NCI-H2227 treated with DMSO at 0.1 percent for 48 hours (cell line): ENCODE results near the gene MEN1.
"Not testable (repeated sequence)": the region's sequence is repeated elsewhere in the genome, so short reads cannot be mapped to it uniquely, and the experiment has no call there.

Experiments used
- DNase-seq: peaks from one replicate; lab custom pipeline; 2025; lab: John Stamatoyannopoulos, UW

Gene MEN1

GRCh38 chr11:64832467-64833197 lies 22.3 kb upstream of the MEN1 start:
- no peak for DNase-seq

- DNase-seq: peak; percentile 16
Measured at GRCh38 chr11:64831411-64831891, 21.1 kb upstream of the MEN1 start.

- no peak for DNase-seq
Measured at GRCh38 chr11:64829536-64830251, 19.3 kb upstream of the MEN1 start.

- DNase-seq: no peak
Measured at GRCh38 chr11:64827451-64827839, 17.1 kb upstream of the MEN1 start.

GRCh38 chr11:64826578-64827450 lies 16.5 kb upstream of the MEN1 start:
- no peak for DNase-seq

GRCh38 chr11:64826062-64826461 lies 15.7 kb upstream of the MEN1 start:
- no peak for DNase-seq

GRCh38 chr11:64823568-64824119 lies 13.3 kb upstream of the MEN1 start:
- no peak for DNase-seq

GRCh38 chr11:64817476-64817875 lies 7.1 kb upstream of the MEN1 start:
- DNase-seq: no peak

- not testable (repeated sequence) for DNase-seq
Measured at GRCh38 chr11:64815433-64815832, 5.1 kb upstream of the MEN1 start.

GRCh38 chr11:64814712-64815187 lies 4.4 kb upstream of the MEN1 start:
- no peak for DNase-seq

- DNase-seq: no peak
Measured at GRCh38 chr11:64813826-64814225, 3.5 kb upstream of the MEN1 start.

- no peak for DNase-seq
Measured at GRCh38 chr11:64810891-64811272, 531 bp upstream of the MEN1 start.

GRCh38 chr11:64809781-64810241 lies 540 bp downstream of the MEN1 start:
- DNase-seq: no peak

GRCh38 chr11:64805481-64805880 lies 4.9 kb downstream of the MEN1 start:
- no peak for DNase-seq

GRCh38 chr11:64804346-64805210 lies 5.8 kb downstream of the MEN1 start:
- no peak for DNase-seq

GRCh38 chr11:64803846-64804345 lies 6.5 kb downstream of the MEN1 start:
- DNase-seq: no peak

- DNase-seq: peak; percentile 88
Measured at GRCh38 chr11:64803158-64803845, 7.0 kb downstream of the MEN1 start, which contains the start of gene MAP4K2. TSS of gene MAP4K2 (minus strand) at chr11:64803214. CDS start at chr11:64803149, 65 bp downstream.

GRCh38 chr11:64802370-64803157 lies 7.8 kb downstream of the MEN1 start:
- DNase-seq: peak; percentile 45
